ENCODE data around the gene PLEKHG7. TPM values are rescaled to one million over a fixed set of nuclear protein-coding genes. Genes with fewer than 3 reads are reported as not detected.

Gene PLEKHG7
- total RNA-seq, 2 donors from 2014 or later = not detected

DNA sequence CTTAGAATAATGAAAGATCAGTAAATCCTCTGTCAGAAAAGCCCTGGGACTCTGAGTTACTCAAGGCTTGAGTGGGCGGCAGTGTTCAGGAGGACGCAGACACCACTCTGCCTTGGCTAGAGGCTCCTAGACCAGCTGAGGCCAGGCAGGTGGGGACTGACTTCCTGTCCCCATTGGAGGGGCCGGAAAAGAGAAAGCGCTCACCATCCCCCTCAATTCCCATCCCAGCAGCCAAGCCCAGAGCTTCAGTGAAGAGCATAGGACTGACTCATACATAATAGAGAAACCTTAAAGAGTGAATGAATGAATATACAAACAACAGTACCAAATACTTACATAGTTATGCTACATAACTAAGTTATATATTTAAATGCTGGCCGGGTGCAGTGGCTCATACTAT is 62.0 kb downstream of the PLEKHG7 start:
- peaks cover 12 to 30% of the 10 kb centered on the region in 2 donors for H3K4me1 ChIP-seq (ENCODE audit: control insufficient read depth in 1 of 2, low read depth in 2 of 2)
- no peaks in the 10 kb centered on the region for H3K27me3 ChIP-seq (replicated peaks; ENCODE audit: insufficient read depth)
- DNase-seq (ENCODE audit: low spot score) (no peak), ATAC-seq (ENCODE audit: insufficient number of reproducible peaks, low FRiP score, low read depth) (no peak)
- TF ChIP-seq CTCF (IDR thresholded peaks at IDR 0.05) = no peak
- no peaks in the 10 kb centered on the region for H3K9me3 ChIP-seq
- H3K4me3 ChIP-seq = no peak overlapping the region
- H3K27ac ChIP-seq = no peak overlapping the region
- no peaks in the 10 kb centered on the region for H3K36me3 ChIP-seq

DNA sequence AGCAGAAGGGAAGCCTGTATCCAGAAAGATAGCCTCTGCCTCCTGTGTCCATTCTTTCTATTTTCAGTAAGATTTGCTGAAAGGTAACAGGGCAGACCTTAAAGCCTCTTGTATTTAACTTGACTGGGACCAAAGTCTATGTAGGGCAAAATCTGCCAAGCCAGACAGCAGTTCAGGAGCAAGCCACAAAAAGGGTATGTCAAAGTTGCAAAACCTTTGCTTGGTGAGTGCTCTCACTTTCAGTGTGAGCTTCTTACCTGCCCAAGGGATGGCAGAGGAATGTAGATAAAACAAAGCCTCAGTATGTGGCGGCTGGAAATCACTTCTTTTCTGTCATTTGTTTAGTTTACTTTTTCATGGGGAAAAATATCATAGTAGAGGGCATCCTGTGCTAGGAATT is 63.1 kb downstream of the PLEKHG7 start:
- Histone ChIP-seq H3K4me3 (no peak overlapping the region), H3K27me3 (replicated peaks; ENCODE audit: insufficient read depth) (no peaks in the 10 kb centered on the region), H3K9me3 (no peaks in the 10 kb centered on the region), H3K27ac (no peak overlapping the region), H3K4me1 (ENCODE audit: control insufficient read depth in 1 of 2, low read depth in 2 of 2) (peaks cover 14 to 40% of the 10 kb centered on the region in 2 donors), H3K36me3 (no peaks in the 10 kb centered on the region)
- TF ChIP-seq CTCF (IDR thresholded peaks at IDR 0.05) = no peak
- no peak for DNase-seq (ENCODE audit: low spot score)
- ATAC-seq (ENCODE audit: insufficient number of reproducible peaks, low FRiP score, low read depth) = no peak

- H3K9me3 ChIP-seq = no peaks in the 10 kb centered on the region
- no peak overlapping the region for H3K27ac ChIP-seq
- H3K27me3 ChIP-seq (replicated peaks; ENCODE audit: insufficient read depth) = no peaks in the 10 kb centered on the region
- H3K36me3 ChIP-seq = no peaks in the 10 kb centered on the region
- peaks cover 21 to 49% of the 10 kb centered on the region in 2 donors for H3K4me1 ChIP-seq (ENCODE audit: control insufficient read depth in 1 of 2, low read depth in 2 of 2)
- DNase-seq (ENCODE audit: low spot score) (no peak), ATAC-seq (ENCODE audit: insufficient number of reproducible peaks, low FRiP score, low read depth) (no peak)
- no peak overlapping the region for H3K4me3 ChIP-seq
- no peak for TF ChIP-seq CTCF (IDR thresholded peaks at IDR 0.05)
Observed at GRCh38 chr12:92769124-92769901, 66.5 kb downstream of the PLEKHG7 start.

DNA sequence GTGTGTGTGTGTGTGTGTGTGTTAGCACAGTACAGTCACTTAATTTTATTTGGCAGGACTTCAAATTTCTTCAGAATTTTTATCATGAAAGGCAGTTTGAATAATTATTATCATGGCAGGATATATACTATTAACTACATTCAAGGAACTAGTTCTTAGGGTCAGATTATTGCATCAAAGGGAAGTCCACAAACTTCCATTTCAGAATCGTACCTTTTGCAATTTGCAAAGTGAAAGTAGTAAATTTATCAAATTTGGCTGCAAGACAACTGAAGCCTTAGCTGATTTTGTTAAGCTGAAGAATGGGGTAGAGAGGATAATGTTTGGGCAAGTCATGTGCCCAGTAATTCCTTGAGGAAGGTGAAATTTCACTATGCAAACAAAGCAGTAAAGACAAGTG is 68.2 kb downstream of the PLEKHG7 start:
- DNase-seq (ENCODE audit: low spot score) (no peak), ATAC-seq (ENCODE audit: insufficient number of reproducible peaks, low FRiP score, low read depth) (no peak)
- no peaks in the 10 kb centered on the region for H3K36me3 ChIP-seq
- peaks cover 26 to 56% of the 10 kb centered on the region in 2 donors for H3K4me1 ChIP-seq (ENCODE audit: control insufficient read depth in 1 of 2, low read depth in 2 of 2)
- no peaks in the 10 kb centered on the region for H3K9me3 ChIP-seq
- H3K27ac ChIP-seq = no peak overlapping the region
- H3K4me3 ChIP-seq = no peak overlapping the region
- H3K27me3 ChIP-seq (replicated peaks; ENCODE audit: insufficient read depth) = no peaks in the 10 kb centered on the region
- no peak for TF ChIP-seq CTCF (IDR thresholded peaks at IDR 0.05)

- Histone ChIP-seq H3K9me3 (no peaks in the 10 kb centered on the region), H3K4me3 (no peak overlapping the region), H3K4me1 (ENCODE audit: control insufficient read depth in 1 of 2, low read depth in 2 of 2) (peaks cover 16 to 21% of the 10 kb centered on the region in 2 donors), H3K36me3 (peaks cover 5% of the 10 kb centered on the region), H3K27me3 (replicated peaks; ENCODE audit: insufficient read depth) (no peaks in the 10 kb centered on the region), H3K27ac (no peak overlapping the region)
- no peak for ATAC-seq (ENCODE audit: insufficient number of reproducible peaks, low FRiP score, low read depth)
- no peak for TF ChIP-seq CTCF (IDR thresholded peaks at IDR 0.05)
- no peak for DNase-seq (ENCODE audit: low spot score)
Observed at GRCh38 chr12:92775416-92775815, 72.6 kb downstream of the PLEKHG7 start.

Data from thoracic aorta (tissue), 2 donors.